GM19395 (cell line): ENCODE results near the gene PIM2.

Source experiments
- ATAC-seq: cut with Tn5 transposase; IDR thresholded peaks from one replicate; pipeline ENCODE4 v1.9.1; 2021; ENCODE audit warnings: mild to moderate bottlenecking, moderate library complexity; ENCODE audit not compliant: unreplicated experiment

PIM2 gene

GRCh38 chrX:48918643-48919340, at the start of gene PIM2:
Gene PIM2 (minus strand): TSS chrX:48919024. CDS start chrX:48918834, 190 bp downstream.
- ATAC-seq: peak; percentile 70

DNA sequence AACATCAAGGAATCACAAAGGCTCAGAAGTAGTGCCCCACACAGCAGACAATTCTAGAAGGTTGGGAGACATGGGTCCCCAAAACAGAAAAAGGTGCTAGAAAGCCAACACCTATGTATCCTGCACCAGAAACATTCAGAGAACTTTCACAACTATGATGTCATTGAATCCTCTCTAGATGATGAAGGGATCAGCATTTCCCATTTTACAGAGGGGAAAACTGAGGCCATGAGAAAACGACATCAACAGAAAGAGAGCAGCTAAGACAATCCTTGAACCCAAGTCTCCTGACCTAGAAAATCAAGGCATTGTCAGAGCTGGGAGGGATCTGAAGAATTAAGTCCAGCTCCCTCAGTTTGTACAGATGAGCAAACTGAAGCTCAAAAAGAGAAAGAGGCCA, 49.6 kb upstream of the PIM2 start:
- no peak for ATAC-seq

DNA sequence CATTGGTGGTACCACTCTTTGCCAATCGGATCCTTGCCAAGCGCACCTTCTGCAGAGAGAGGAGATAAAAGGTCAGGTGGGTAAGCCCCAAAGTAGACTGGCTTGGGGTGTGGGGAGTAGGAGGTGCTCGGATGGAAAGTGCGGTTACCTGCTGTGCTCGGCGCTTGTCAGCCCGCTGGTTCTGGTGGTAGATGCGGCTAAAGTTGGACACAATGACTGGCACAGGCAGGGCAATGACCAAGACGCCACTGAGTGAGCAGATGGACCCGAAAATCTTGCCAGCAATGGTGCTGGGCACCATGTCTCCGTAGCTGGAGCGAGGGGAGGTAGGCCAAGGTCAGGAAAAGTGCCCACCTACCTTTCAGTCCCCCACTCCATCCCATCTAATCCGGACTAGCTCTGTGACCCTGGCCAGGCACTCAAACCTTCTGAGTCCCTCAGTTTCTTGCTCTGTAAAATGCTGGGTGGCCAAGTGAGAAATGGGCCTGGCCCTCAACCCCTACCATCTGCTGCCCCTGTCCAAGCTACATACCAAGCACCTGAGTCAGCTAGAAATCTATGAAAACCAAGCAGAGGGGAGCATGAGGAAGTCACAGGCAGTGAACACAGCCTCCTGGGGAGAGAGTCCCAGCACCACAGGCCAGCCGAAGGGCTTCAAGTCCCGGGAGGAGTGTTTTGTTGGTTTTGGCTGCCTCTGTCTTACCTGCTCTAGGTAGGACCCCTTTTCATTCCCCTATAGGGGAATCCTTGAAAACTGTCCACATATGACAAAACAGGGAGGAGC, 48.2 kb upstream of the PIM2 start:
- no peak for ATAC-seq

- no peak for ATAC-seq
Observed at GRCh38 chrX:48965959-48966358, 47.1 kb upstream of the PIM2 start.

- no peak for ATAC-seq
Observed at GRCh38 chrX:48961585-48962091, 42.8 kb upstream of the PIM2 start.

DNA sequence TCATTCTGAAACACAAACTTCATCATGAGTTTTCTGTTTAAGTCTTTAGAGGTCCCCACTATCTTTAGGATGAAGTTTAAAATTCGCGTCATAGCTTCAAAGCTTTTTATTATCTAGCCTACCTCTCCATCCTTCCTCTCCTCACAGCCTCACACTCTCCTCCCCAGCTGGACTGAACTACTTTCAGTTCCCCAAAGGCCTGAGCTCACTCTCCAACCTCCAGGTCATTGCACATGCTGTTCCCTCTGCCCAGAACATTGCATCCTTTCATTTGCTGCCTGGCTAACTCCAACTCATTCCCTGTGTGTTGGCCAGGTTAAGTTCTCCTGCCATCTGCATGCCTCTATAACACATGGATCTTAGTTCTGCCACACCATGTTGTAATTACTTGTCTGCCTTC, 41.5 kb upstream of the PIM2 start:
- no peak for ATAC-seq

DNA sequence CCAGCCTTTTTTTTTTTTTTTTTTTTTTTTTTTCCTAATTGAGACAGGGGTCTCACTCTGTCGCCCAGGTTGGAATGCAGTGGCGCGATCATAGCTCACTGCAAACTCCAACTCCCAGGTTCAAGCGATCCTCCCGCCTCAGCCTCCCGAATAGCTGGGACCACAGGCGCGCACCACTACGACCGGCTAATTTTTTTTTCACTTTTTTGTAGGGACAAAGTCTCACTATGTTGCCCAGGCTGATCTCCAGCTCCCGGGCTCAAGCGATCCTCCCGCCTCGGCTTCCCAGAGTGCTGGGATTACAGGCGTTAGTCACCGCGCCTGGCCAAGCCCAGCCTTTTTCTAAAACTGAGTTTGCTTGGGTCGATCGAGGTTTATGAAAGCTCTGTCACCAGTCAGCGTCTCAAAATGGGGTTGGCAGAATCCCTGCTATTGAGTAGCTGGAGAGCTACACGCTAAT, 39.8 kb upstream of the PIM2 start:
- ATAC-seq: no peak

DNA sequence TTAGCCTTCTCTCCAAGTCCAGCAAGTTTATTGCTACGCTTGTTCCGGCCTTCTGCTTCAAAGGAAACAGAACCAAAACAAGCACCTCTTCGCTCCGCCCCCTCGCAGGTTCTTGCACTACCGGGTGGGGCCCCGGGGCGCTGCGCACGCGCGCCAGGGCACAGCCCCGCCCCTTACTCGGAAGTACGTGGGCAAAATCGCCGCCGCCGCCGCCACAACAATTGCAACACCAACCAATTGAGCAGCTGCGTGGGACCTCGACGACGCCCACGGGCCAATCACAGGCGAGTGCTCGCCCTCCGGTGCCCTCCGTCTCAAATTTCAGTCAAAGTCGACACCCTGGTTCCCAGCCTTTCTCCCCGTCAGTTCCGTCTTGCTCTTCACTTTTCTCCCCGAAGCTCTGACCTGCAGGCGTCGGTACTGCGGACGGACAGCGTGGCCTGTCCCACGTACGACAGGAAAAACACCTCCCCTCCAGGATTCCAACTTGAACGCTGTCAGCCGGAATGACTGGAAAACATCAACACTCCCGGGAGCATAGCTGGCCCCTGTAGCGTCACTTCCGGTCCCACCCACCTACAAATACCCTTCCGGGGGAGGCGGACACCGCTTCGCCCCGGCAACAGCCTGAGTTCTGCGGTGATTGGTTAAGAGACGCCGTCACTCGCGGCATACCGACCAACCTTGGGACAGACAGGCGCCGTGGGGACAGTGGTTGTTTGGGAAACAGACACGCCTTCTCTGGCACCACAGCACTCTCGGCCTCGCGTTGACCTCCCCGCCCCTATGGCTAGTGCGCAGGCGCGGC, 39.2 kb upstream of the PIM2 start:
- peak; percentile 86 for ATAC-seq

DNA sequence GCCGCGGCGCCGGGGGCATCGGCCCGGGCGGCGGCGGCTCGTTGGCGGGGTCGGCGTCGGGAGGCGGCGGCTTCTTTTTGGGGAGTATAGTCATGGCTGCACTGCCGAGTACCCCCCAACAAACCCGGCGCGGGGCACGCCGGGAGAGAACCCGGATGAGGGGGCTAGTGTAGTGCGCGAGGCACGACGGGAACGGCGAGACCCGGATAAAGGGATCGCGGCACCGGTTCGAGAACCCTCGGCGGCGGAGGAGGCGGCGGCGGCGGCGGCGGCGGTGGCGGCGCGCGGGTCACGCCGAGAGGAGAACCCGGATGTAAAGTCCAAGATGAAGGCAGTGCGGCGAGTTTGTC, 38.6 kb upstream of the PIM2 start, which contains the start of gene OTUD5:
Gene OTUD5 (minus strand): TSS at position 131 of the 350 bp plus-strand sequence. CDS start 37 bp downstream, at position 94.
- peak; percentile 42 for ATAC-seq

DNA sequence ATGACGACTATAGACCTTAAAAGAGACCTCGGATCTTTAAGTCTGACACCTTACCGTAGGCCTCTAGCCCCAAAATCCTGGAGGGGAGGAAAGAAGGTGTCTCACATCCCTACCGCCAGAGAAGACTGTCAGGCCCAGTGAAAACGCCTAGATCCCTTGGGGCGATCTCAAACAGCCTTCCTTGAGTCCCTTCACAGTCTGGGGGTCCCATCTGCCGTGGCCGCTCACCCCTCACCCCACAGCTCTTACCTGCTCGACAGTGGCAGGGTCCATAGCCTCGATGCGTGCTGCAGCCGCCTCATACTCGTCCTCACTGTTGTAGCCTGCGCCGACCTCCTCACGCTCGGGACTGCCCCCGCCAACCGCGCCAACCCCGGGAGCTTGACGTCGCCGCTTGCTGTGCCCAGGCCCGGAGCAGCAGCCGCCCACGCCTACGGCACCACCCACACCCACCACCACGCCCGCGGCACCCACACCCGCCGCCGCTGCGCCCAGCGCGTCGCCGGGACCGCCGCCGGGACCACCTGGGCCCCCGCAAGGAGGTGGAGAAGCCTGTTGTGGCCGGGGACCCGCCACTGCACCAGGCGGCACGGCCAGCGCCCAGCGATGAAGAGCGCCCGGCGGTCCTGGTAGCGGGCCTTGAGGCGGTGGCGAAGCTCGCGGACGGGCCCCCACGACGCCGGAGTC, 38.0 kb upstream of the PIM2 start:
- no peak for ATAC-seq

DNA sequence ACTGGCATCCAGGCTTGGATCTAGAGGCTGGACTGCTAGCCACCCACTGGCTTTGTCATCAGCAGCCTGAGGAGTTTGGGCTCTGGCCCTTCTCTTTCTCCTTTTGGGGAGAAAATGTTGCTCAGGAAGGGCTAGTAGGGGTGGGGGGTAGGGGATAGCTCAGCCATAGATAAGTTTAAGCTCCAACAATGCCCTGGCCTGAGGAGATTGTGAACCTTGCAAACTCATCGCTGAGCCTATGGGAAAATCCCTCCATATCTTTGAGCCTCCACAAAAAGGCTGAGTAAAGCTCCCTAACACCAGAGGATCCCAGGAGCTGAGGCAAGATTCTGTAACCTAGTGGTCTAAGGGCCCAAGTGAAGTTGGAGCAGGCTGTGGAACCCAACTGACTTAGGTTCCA, 29.8 kb upstream of the PIM2 start:
- no peak for ATAC-seq

GRCh38 chrX:48945517-48946348, 26.9 kb upstream of the PIM2 start:
- ATAC-seq: peak; percentile 64

DNA sequence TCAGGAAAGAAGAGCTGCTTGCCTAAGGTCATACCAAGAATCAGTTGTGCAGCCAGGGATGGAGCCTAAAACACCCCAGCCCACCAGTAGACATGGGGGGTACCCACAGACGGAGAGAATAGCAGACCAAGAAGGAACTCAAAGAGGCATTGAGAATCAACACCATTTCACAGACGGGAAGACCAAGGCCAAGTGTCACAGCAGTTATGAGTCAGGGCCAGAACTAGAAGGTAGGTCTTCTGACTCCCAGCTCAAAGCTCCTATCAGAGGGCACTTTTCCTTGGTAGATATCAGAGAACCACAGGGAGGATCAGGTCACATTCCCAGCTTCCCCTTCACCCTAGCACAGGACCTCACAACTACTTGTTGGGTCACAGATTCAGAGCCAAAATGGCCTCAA, 24.1 kb upstream of the PIM2 start:
- ATAC-seq: no peak

- no peak for ATAC-seq
Observed at GRCh38 chrX:48940404-48940955, 21.7 kb upstream of the PIM2 start.

GRCh38 chrX:48939524-48940228, 20.9 kb upstream of the PIM2 start:
- no peak for ATAC-seq

GRCh38 chrX:48938721-48939425, 20.0 kb upstream of the PIM2 start:
- peak; percentile 61 for ATAC-seq

GRCh38 chrX:48937054-48937907, 18.5 kb upstream of the PIM2 start:
- ATAC-seq: peak; percentile 55
